GM10266 (cell line): ENCODE measurements around the gene SPINT2.
"Not testable (repeated sequence)": the region's sequence is repeated elsewhere in the genome, so short reads cannot be mapped to it uniquely, and the experiment has no call there.

Experiments
- DNase-seq: peaks from one replicate; pipeline ENCODE4 v3.0.0; 2012; ENCODE audit errors: extremely low spot score
- CTCF ChIP-seq: IDR thresholded peaks from 2 replicates; pipeline ENCODE4 v1.5.1; 2012; ENCODE audit warnings: mild to moderate bottlenecking, low read depth; ENCODE audit not compliant: control insufficient read depth, insufficient read depth; ENCODE audit errors: missing control alignments

The SPINT2 gene

GRCh38 chr19:38223119-38223523, 41.3 kb upstream of the SPINT2 start:
- no peak for TF ChIP-seq CTCF
- no peak for DNase-seq

DNA sequence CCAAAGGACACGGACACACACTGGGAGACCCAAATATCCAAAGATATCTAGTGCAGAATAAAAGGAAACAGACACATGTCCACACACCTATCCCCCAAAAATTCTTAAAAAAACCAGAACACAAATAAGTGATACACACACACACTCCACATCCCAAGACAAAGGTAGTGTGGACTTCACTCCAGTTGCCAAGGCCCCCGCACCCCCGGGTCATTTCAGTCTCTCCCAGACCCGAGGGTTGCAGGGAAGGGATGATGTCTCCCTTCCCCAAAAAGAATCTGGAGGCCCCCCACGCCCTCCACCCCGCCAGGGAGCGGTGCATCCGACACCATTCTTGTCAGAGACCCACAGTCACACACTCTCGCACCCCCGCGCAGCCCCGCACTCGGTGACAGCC, 40.8 kb upstream of the SPINT2 start:
- no peak for TF ChIP-seq CTCF
- DNase-seq, result no peak

- peak; percentile 43 for TF ChIP-seq CTCF
- peak; percentile 98 for DNase-seq
These were observed 40.1 kb upstream of the SPINT2 start, which contains the start of gene DPF1 for GRCh38 chr19:38224014-38224862. Gene DPF1 (minus strand): TSS chr19:38224222. CDS start chr19:38224142, 80 bp downstream.

DNA sequence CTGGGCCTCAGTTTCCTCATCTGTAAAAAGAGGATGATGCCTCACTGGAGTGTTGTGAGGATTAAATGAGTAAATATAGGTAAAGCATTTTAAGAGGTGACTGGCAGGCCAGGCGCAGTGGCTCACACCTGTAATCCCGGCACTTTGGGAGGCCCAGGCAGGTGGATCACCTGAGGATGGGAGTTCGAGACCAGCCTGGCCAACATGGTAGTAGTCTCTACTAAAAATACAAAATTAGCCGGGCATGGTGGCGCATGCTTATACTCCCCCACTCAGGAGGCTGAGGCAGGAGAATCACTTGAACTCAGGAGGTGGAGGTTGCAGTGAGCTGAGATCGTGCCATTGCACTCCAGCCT, 39.5 kb upstream of the SPINT2 start:
- DNase-seq, result not testable (repeated sequence)

GRCh38 chr19:38227287-38228004, 36.9 kb upstream of the SPINT2 start:
- TF ChIP-seq CTCF, result no peak
- no peak for DNase-seq

- DNase-seq, result no peak
- TF ChIP-seq CTCF, result no peak
These were observed 36.4 kb upstream of the SPINT2 start for GRCh38 chr19:38228005-38228377.

GRCh38 chr19:38228491-38229439, 35.6 kb upstream of the SPINT2 start:
- TF ChIP-seq CTCF, result no peak
- DNase-seq, result peak; percentile 53
